ENCODE results near the gene ACOT11.

- TF ChIP-seq SIN3A (IDR thresholded peaks at IDR 0.05; ENCODE audit: borderline replicate concordance, insufficient read depth, low read depth, low read length) (no peak), CTCF (IDR thresholded peaks at IDR 0.05) (no peak), POLR2AphosphoS5 (IDR thresholded peaks at IDR 0.05; ENCODE audit: low read depth, low read length) (no peak), REST (IDR thresholded peaks at IDR 0.05; ENCODE audit: insufficient read depth in 1 of 2, low read depth in 2 of 2, low read length in 1 of 2) (no peak), TCF7L2 (IDR thresholded peaks at IDR 0.05; ENCODE audit: low read depth, low read length) (no peak)
Measured at GRCh38 chr1:54577612-54578011, 29.6 kb downstream of the ACOT11 start.
